ENCODE data around the gene DNAJC27. TPM values are rescaled to one million over a fixed set of nuclear protein-coding genes. Genes with fewer than 3 reads are reported as not detected.

The DNAJC27 gene
- total RNA-seq, 4 donors from 2014 or later: 12.8 to 23.4 (median 14.0) TPM

DNA sequence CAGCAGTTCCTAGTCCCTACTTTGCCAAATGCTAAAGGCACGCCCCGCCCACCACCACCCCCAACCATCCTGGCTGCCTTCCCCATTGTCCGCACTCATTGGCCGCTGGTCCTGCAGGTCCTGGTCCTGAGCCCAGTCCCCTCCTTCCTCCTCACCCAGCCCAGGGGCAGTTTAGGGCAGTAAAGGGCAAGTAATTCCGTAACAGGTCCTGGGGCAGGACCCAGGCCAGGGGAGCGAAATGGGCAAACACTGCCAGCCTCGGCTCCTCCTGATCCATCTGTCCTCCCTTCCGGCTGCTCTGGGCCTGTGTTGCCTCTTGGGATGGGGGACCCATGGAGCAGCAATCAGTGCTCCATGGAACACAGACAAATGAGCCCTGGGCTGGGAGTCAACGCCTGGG is 57.8 kb downstream of the DNAJC27 start:
- H3K27me3 ChIP-seq: no peaks in the 10 kb centered on the region
- peaks cover 0 to 6% (median 0%) of the 10 kb centered on the region in 4 donors for H3K9me3 ChIP-seq
- WGBS, 2 donors: 33 to 64% methylated on average over 8 to 9 of the region's 9 CpGs
- peaks cover 0 to 23% (median 0%) of the 10 kb centered on the region in 3 donors for H3K36me3 ChIP-seq
- H3K27ac ChIP-seq: peak overlapping the region; percentile 45 to 95 (median 77)
- TF ChIP-seq POLR2A (IDR thresholded peaks at IDR 0.05): no peak
- TF ChIP-seq, protein P1, sequence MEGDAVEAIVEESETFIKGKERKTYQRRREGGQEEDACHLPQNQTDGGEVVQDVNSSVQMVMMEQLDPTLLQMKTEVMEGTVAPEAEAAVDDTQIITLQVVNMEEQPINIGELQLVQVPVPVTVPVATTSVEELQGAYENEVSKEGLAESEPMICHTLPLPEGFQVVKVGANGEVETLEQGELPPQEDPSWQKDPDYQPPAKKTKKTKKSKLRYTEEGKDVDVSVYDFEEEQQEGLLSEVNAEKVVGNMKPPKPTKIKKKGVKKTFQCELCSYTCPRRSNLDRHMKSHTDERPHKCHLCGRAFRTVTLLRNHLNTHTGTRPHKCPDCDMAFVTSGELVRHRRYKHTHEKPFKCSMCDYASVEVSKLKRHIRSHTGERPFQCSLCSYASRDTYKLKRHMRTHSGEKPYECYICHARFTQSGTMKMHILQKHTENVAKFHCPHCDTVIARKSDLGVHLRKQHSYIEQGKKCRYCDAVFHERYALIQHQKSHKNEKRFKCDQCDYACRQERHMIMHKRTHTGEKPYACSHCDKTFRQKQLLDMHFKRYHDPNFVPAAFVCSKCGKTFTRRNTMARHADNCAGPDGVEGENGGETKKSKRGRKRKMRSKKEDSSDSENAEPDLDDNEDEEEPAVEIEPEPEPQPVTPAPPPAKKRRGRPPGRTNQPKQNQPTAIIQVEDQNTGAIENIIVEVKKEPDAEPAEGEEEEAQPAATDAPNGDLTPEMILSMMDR (IDR thresholded peaks at IDR 0.05): no peak
- peak in 1 of 2 donors; percentile 33 for TF ChIP-seq EP300 (IDR thresholded peaks at IDR 0.05)
- no peak for DNase-seq (ENCODE audit: low spot score in 2 of 2)
- peak overlapping the region in 1 of 4 donors; percentile 22 for H3K4me3 ChIP-seq
- peaks cover 0 to 85% (median 54%) of the 10 kb centered on the region in 4 donors for H3K4me1 ChIP-seq

DNA sequence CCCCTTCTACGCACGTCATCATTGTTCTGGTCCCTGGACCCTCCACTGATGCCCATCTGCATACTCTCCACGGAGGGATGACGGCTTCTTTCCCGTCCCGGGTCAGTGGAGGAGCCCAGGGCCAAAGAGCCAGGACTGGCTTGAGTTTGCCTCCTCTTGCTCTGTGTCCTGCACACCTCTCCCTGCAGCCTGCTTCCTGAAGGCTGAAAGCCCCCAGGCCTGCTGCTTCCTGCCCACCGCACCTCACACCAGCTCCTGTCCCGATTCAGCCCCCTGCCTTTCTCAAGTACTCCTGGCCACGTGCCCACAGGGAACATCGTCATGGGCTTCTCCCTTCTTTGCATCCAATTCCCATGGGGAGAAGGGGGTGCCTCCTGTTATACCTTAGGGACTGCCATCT is 58.8 kb downstream of the DNAJC27 start:
- H3K4me1 ChIP-seq: peaks cover 0 to 85% (median 50%) of the 10 kb centered on the region in 4 donors
- WGBS, 2 donors: 59 to 61% methylated on average over 10 of the region's 10 CpGs
- H3K27ac ChIP-seq: peak overlapping the region; percentile 45 to 95 (median 77)
- peaks cover 0 to 20% (median 0%) of the 10 kb centered on the region in 3 donors for H3K36me3 ChIP-seq
- no peak overlapping the region for H3K4me3 ChIP-seq
- H3K9me3 ChIP-seq: peaks cover 0 to 6% (median 0%) of the 10 kb centered on the region in 4 donors
- DNase-seq (ENCODE audit: low spot score in 2 of 2): no peak
- TF ChIP-seq, protein P1 (IDR thresholded peaks at IDR 0.05): no peak
- no peak for TF ChIP-seq EP300 (IDR thresholded peaks at IDR 0.05)
- TF ChIP-seq POLR2A (IDR thresholded peaks at IDR 0.05): no peak
- H3K27me3 ChIP-seq: no peaks in the 10 kb centered on the region

DNA sequence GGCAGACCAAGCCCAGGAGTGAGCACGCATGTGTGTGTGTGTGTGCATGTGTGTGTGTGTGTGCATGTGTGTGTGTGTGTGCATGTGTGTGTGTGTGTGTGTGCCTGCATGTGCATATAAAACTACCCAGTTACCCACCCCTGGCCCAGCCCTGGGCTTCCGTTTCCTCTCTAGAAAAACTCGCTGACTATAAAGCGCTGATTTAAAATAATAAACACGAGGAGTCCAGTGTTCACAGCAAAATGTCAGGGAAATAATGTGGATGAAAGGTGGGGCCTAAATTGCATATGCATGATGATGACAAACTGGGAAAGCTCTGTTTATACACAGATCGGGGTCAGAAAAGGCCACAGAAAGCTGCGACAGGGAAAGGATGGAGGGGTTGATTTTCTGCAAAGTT is 59.2 kb downstream of the DNAJC27 start:
- Histone ChIP-seq H3K27ac (peak overlapping the region; percentile 45 to 95 (median 77)), H3K9me3 (peaks cover 0 to 6% (median 0%) of the 10 kb centered on the region in 4 donors), H3K27me3 (no peaks in the 10 kb centered on the region), H3K4me3 (no peak overlapping the region), H3K36me3 (peaks cover 0 to 16% (median 0%) of the 10 kb centered on the region in 3 donors), H3K4me1 (peaks cover 0 to 85% (median 50%) of the 10 kb centered on the region in 4 donors)
- WGBS, 2 donors: 43 to 47% methylated on average over 7 of the region's 7 CpGs
- no peak for DNase-seq (ENCODE audit: low spot score in 2 of 2)
- TF ChIP-seq, protein P1 (IDR thresholded peaks at IDR 0.05): no peak
- TF ChIP-seq EP300 (IDR thresholded peaks at IDR 0.05): peak in 1 of 2 donors; percentile 36
- TF ChIP-seq POLR2A (IDR thresholded peaks at IDR 0.05): no peak

DNA sequence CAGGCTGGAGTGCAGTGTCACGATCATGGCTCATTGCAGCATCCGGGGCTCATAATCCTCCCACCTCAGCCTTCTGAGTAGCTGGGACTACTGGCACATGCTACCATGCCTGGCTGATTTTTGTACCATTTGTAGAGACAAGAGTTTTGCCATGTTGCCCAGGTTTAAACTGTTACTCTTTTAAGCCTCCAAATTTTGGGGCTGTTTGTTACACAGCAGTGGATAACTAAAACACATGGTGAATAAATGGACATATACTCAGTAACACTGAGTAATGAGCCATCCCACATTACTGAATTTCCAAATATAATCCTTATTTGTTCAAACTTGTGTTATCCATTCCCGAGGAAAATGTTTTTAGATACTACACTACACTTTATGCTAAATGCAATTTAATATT is 61.5 kb downstream of the DNAJC27 start:
- TF ChIP-seq, protein P1 (IDR thresholded peaks at IDR 0.05): no peak
- no peak for TF ChIP-seq EP300 (IDR thresholded peaks at IDR 0.05)
- TF ChIP-seq POLR2A (IDR thresholded peaks at IDR 0.05): no peak
- WGBS, 2 donors: 94 to 99% methylated on average over 3 of the region's 3 CpGs
- no peak for DNase-seq (ENCODE audit: low spot score in 2 of 2)
- peak overlapping the region in 2 of 4 donors; percentile 50 to 95 for H3K27ac ChIP-seq
- H3K27me3 ChIP-seq: no peaks in the 10 kb centered on the region
- peaks cover 0 to 10% (median 0%) of the 10 kb centered on the region in 3 donors for H3K36me3 ChIP-seq
- H3K4me1 ChIP-seq: peaks cover 0 to 80% (median 32%) of the 10 kb centered on the region in 4 donors
- no peak overlapping the region for H3K4me3 ChIP-seq
- H3K9me3 ChIP-seq: peaks cover 0 to 6% (median 0%) of the 10 kb centered on the region in 4 donors

DNA sequence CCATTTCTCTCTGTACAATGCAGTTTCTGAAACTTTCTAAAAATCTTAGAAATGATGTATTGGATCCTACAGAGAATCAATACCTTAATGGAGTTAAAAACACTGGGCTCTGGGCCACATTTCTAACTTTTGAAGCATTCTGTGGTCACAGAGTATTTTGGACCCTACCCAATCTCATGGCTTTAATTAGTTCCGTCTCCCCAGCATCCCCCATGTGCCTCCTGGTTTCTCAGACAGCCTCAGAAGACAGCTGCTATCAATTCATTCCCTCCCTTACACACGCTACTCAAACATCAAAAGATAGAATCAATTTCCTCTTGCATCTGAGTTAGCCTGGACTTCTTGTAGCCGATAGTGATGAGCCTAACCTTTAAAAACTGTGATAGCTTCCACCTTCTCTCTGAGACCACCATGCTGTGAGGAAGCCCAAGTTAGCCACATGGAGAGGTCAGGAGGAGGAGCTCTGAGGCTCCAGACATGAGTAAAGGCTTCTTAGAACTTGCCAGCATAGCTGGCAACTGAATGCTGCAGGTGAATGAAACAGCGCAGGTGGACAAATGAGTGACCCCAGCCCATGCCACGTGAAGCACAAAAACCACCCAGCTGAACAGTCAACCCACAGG is 62.1 kb downstream of the DNAJC27 start:
- H3K36me3 ChIP-seq: peaks cover 0 to 8% (median 0%) of the 10 kb centered on the region in 3 donors
- WGBS, 2 donors: 72 to 75% methylated on average over 5 of the region's 5 CpGs
- no peaks in the 10 kb centered on the region for H3K27me3 ChIP-seq
- TF ChIP-seq, protein P1 (IDR thresholded peaks at IDR 0.05): no peak
- TF ChIP-seq EP300 (IDR thresholded peaks at IDR 0.05) (no peak), POLR2A (IDR thresholded peaks at IDR 0.05) (no peak)
- peaks cover 0 to 78% (median 27%) of the 10 kb centered on the region in 4 donors for H3K4me1 ChIP-seq
- DNase-seq (ENCODE audit: low spot score in 2 of 2): no peak
- peaks cover 0 to 6% (median 0%) of the 10 kb centered on the region in 4 donors for H3K9me3 ChIP-seq
- H3K27ac ChIP-seq: peak overlapping the region in 2 of 4 donors; percentile 50 to 95
- no peak overlapping the region for H3K4me3 ChIP-seq

All from tibial nerve (tissue), 4 donors.